ENCODE results near the gene WWTR1. TPM values are rescaled to one million over a fixed set of nuclear protein-coding genes. Genes with fewer than 3 reads are reported as not detected.
A peak's percentile ranks its signal among the peaks of the same experiment; 100 is the strongest.

The WWTR1 gene
- polyA plus RNA-seq, 1 donor (not counting 4 experiments of a cell fraction or from before 2014, with no cell fraction given): 77.3 TPM

GRCh38 chr3:149501524-149501923 lies 156.3 kb downstream of the WWTR1 start:
- H3K9me3 ChIP-seq (ENCODE audit: control insufficient read depth, low read depth, low read length): no peaks in the 10 kb centered on the region
- H3K4me2 ChIP-seq (ENCODE audit: control insufficient read depth, extremely low read depth, insufficient read depth, low read depth, low read length): no peak overlapping the region
- no peaks in the 10 kb centered on the region for H3K79me2 ChIP-seq (ENCODE audit: control insufficient read depth, insufficient read depth, low read length)
- peak; percentile 56 for FAIRE-seq
- TF ChIP-seq EZH2 (IDR thresholded peaks at IDR 0.05; ENCODE audit: low read length): no peak
- TF ChIP-seq CTCF (optimal IDR thresholded peaks at IDR 0.05 in 1 of 3, IDR thresholded peaks at IDR 0.05 in 1 of 3, conservative IDR thresholded peaks at IDR 0.05 in 1 of 3; ENCODE audit: extremely low read depth in 1 of 3, insufficient read depth in 2 of 3, low read length in 3 of 3): no peak
- no peak overlapping the region for H2AFZ ChIP-seq (ENCODE audit: control insufficient read depth, low read length)
- no peaks in the 10 kb centered on the region for H3K9me1 ChIP-seq (ENCODE audit: control insufficient read depth, extremely low read depth, insufficient read depth, low read length)
- H3K9ac ChIP-seq (ENCODE audit: control insufficient read depth, extremely low read depth, insufficient read depth, low read length): no peak overlapping the region
- no peak for DNase-seq (ENCODE audit: low read depth, low spot score)
- no peak overlapping the region for H3K27ac ChIP-seq (ENCODE audit: control insufficient read depth, insufficient read depth, low read length)
- H3K4me1 ChIP-seq (ENCODE audit: control insufficient read depth, extremely low read depth, insufficient read depth, low read length): no peaks in the 10 kb centered on the region
- H3K36me3 ChIP-seq (ENCODE audit: control insufficient read depth in 2 of 2, extremely low read depth in 1 of 2, insufficient read depth in 2 of 2, low read length in 2 of 2): no peaks in the 10 kb centered on the region
- dilution Hi-C loops (cut with MboI; ENCODE audit: extremely low pct_ligation_motif_present, low sequenced_read_pairs): no loop called here
- H3K27me3 ChIP-seq (ENCODE audit: control insufficient read depth, extremely low read depth, insufficient read depth, low read length): no peaks in the 10 kb centered on the region
- H3K4me3 ChIP-seq (ENCODE audit: control insufficient read depth in 2 of 3, extremely low read depth in 1 of 3, insufficient read depth in 2 of 3, low read depth in 1 of 3, low read length in 3 of 3): no peak overlapping the region
- H4K20me1 ChIP-seq (ENCODE audit: control insufficient read depth, extremely low read depth, insufficient read depth, low read length): no peaks in the 10 kb centered on the region

GRCh38 chr3:149497966-149498670 lies 159.7 kb downstream of the WWTR1 start:
- Histone ChIP-seq H3K36me3 (ENCODE audit: control insufficient read depth in 2 of 2, extremely low read depth in 1 of 2, insufficient read depth in 2 of 2, low read length in 2 of 2) (no peaks in the 10 kb centered on the region), H3K27ac (ENCODE audit: control insufficient read depth, insufficient read depth, low read length) (no peak overlapping the region), H4K20me1 (ENCODE audit: control insufficient read depth, extremely low read depth, insufficient read depth, low read length) (no peaks in the 10 kb centered on the region), H3K9me1 (ENCODE audit: control insufficient read depth, extremely low read depth, insufficient read depth, low read length) (no peaks in the 10 kb centered on the region), H3K4me3 (ENCODE audit: control insufficient read depth in 2 of 3, extremely low read depth in 1 of 3, insufficient read depth in 2 of 3, low read depth in 1 of 3, low read length in 3 of 3) (no peak overlapping the region), H3K9me3 (ENCODE audit: control insufficient read depth, low read depth, low read length) (no peaks in the 10 kb centered on the region), H3K79me2 (ENCODE audit: control insufficient read depth, insufficient read depth, low read length) (no peaks in the 10 kb centered on the region), H3K9ac (ENCODE audit: control insufficient read depth, extremely low read depth, insufficient read depth, low read length) (no peak overlapping the region), H3K4me1 (ENCODE audit: control insufficient read depth, extremely low read depth, insufficient read depth, low read length) (peaks cover 7% of the 10 kb centered on the region), H3K4me2 (ENCODE audit: control insufficient read depth, extremely low read depth, insufficient read depth, low read depth, low read length) (no peak overlapping the region), H3K27me3 (ENCODE audit: control insufficient read depth, extremely low read depth, insufficient read depth, low read length) (no peaks in the 10 kb centered on the region), H2AFZ (ENCODE audit: control insufficient read depth, low read length) (no peak overlapping the region)
- dilution Hi-C loops (cut with MboI; ENCODE audit: extremely low pct_ligation_motif_present, low sequenced_read_pairs): no loop called here
- TF ChIP-seq EZH2 (IDR thresholded peaks at IDR 0.05; ENCODE audit: low read length) (no peak), CTCF (optimal IDR thresholded peaks at IDR 0.05 in 1 of 3, IDR thresholded peaks at IDR 0.05 in 1 of 3, conservative IDR thresholded peaks at IDR 0.05 in 1 of 3; ENCODE audit: extremely low read depth in 1 of 3, insufficient read depth in 2 of 3, low read length in 3 of 3) (no peak)
- DNase-seq (ENCODE audit: low read depth, low spot score): no peak
- no peak for FAIRE-seq
